NCI-H128 (cell line): ENCODE results near the gene KL.

ENCODE experiments used
- DNase-seq: peaks from one replicate; lab custom pipeline; 2025; ENCODE audit not compliant: unreplicated experiment; lab: John Stamatoyannopoulos, UW

Gene KL

DNA sequence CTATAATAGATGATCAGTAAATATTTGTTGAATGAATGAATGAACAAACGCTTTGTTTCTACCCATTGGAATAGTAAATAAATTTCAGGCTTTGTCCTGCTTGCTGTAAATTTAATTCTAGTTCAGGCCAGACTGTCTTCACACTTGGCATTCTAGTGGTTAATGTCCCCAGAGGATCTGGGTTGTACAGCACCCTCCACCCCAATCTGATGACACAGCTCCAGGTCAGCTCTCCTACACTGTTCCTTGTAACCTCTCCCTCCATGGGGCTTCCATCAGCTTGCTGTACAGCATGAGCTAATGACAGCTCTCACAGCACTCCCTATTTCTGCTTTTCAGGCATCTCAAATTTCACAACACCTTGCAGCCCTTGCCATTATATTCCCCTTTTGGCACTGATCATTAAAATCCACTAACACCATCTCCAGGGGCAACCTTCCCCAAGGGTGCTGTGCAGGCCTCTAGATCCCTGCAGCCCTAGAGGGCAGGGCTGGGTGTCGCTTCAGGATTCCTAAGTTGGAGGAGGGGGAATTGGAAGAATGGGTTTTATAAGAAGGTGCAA lies 12.7 kb upstream of the KL start:
- DNase-seq = peak; percentile 51

DNA sequence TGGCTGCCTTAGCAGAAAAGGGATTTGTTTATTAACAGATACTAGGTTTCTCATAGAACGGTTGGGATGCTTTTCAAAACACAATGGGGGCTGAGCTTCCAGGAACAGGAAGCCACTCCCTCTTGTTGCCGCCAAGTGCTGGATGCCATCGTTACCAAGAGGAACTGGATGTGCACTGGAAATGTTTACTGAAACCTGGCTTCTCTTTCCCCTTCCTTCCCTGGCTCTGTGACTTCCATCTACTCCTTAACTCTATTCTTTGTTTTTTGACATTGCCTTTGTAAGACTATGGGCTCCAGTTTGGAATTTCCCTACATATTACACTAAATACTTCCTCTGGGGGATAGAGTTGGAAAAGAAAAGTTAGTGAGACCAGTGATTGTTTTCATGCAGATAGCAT lies 11.7 kb upstream of the KL start:
- DNase-seq = no peak

DNA sequence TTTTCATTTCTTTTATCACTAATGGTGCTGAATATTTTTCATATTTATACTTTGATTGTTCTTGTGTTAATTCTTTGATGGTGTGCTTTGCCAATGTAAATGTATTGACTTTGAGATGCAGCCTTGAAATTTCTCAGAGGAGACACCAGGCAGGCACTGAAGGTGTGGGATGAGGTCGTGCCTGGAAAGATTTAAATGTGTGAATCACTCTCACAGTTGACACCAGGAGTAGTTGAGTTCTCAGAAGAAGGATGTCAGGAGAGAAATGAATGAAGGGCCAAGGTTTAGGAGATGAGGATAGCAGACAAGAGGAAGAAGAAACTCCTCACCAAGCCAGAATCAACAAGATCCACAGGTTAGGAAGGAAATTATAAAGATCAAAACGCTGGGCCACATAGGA lies 10.1 kb upstream of the KL start:
- no peak for DNase-seq

DNA sequence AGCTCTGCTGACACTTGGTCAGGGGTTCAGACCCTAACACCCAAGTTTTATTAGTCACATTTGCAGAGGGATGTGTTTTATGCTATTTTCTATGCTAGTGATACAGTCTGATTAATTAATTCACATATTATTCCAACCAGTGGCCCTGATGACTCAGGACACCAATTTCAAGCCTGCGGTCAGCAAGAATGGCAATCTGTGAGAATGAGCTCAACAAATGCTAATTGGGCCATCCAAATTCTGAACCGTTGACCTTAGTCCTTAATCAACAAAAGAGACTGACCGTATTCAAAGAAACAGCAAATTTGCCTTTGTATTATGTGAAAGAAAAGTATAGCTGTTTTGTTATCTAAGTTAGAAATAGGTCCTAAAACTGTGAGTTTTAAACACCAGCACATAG lies 9.6 kb upstream of the KL start:
- no peak for DNase-seq

DNA sequence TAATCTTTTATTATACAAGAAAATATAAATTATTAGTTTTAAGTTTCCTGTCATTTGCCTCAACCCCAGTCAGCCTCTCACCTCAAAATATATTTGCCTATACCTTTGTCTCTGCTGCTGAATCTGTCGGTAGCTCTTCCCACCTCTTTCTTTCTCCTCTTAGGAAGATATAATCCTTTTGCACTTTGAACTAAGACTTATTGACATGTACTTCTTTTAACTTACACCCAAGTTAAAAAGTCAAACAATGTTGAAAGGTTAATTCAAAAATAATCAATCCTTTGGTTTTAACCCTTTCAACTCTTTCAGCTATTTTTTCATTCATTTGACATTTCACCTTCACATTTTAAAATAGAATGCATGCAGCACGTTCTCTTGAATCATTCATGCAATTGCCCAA lies 9.0 kb upstream of the KL start:
- no peak for DNase-seq

DNA sequence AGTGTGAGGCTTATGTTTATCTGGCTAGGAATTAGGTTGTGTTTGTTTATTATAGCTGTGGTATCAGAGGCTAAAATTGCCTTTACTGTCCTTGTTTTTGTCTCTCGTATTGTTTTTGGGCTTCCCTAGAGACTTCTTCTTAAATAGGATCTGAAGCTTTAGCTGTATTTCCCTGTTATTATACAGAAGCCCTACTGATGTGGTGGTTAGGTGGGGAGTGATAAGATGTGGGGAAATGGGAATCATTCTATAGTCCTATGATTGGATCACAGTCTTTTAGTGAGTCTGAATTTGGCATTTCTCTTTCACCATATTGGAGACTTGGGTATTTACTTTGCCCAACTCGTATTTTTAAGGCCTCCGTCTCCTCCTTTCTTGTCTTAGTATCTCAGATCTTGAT lies 8.3 kb upstream of the KL start:
- no peak for DNase-seq

DNA sequence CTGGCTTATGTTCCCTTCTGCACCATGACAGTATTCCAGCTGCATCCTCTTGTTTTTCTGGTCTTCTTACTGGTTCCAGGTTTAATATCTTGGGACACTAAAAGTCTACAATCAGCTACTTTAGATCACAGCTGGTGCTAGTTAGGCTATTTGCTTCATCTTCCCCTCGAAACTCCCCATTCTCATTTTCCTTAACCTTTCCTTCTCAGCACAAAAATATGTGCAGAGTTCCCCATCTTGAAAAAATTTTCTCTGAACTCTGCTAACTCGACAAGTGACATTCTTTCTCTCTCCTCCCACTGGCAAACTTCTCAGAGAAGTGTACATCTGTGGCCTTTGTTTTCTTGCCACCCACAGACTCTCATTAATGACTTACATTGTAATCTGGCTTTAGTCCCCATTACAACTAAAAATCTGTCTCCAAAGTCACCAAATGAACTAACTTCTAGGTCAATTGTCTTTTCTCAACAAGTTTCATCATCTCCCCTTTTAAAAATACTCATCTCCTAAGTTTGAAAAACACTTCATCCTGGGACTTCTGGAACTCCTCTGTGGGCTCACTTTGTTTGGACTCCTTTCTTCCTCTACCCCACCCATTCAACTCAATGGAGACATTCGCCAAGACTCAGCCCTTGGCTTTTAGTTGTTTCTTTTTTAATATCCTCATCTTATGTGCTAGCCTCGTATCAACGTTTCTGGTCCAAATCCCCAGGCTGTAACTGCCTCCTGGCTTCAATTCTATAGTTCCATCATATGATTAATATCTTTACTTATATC lies 7.1 kb upstream of the KL start:
- DNase-seq = no peak

DNA sequence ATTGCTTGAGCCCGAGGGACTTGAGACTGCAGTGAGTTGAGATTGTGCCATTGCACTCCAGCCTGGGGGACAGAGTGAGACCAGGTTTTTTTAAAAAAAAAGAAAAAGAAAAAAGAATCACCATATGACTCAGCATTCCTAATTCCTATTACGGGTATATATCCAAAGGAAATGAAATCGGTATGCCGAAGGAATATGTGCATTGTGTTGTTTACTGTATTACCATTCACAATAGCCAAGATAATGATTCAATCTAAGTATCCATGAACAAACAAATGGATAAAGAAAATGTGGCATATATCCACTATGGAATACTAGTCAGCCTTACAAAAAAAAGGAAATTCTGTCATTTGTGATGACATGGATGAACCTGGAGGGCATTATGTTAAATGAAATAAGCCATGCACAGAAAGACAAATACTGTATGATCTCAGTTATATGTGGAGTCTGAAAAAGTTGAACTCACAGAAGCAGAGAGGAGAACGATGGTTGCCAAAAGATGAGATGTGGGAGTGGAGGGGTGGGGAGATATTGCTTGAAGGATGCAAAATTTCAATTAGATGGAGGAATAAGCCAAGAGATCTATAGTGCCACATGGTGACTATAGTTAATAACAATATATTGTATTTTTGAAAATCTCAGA lies 4.3 kb upstream of the KL start:
- DNase-seq = no peak

DNA sequence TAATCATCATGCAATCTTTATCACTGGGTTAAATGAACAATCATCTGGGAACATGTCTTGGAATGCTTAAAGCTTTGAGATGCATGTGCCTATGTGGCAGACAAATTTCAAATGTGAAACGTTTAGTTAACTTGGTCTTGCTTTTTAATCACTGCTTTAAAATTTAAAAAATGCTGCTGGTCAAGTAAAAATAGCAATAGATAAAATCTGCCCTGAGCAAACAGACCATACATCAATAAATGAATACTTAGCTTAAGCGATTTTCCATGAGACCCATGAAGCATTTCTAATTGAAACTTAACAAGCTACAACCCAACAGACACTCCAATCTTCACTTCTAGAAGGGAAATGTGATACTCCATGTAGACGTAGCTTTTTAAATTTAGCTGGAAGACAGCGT lies 1.9 kb upstream of the KL start:
- no peak for DNase-seq

DNA sequence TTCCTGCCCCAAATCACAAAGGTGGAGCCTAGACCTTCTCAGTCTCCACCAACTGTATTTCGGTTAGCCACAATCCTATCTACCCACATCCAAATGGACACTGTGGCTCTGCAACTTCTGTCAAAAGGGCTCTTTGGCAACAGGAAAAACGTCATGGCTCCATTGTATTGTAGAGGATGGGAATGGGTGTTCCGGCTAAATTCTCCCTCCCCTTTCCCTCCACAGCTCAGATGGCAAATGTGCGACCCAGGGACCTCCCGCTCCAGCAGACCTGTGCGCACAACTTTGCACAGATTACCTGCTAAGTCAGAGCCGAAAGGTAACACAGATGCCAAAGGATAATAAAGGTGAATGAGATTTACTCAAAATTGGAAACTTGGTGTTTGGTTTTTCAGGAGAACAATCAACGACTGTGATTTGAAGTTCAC lies 968 bp upstream of the KL start:
- DNase-seq = no peak

DNA sequence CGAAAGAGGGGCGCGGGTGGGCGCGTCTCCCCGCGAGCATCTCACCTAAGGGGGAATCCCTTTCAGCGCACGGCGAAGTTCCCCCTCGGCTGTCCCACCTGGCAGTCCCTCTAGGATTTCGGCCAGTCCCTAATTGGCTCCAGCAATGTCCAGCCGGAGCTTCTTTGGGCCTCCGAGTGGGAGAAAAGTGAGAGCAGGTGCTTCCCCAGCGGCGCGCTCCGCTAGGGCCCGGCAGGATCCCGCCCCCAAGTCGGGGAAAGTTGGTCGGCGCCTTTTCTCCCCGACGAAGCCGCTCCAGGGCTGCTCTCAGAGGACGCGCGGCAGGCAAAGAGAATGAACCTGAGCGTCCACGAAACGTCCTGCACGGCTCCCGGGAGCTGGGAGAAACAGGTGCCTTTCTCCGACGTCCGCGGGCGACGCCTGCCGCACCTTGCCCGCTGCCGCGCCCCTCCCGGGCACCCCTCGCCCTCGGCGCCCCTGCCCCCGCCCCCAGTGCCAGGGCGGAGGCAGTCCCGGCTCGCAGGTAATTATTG lies 366 bp upstream of the KL start:
- no peak for DNase-seq

DNA sequence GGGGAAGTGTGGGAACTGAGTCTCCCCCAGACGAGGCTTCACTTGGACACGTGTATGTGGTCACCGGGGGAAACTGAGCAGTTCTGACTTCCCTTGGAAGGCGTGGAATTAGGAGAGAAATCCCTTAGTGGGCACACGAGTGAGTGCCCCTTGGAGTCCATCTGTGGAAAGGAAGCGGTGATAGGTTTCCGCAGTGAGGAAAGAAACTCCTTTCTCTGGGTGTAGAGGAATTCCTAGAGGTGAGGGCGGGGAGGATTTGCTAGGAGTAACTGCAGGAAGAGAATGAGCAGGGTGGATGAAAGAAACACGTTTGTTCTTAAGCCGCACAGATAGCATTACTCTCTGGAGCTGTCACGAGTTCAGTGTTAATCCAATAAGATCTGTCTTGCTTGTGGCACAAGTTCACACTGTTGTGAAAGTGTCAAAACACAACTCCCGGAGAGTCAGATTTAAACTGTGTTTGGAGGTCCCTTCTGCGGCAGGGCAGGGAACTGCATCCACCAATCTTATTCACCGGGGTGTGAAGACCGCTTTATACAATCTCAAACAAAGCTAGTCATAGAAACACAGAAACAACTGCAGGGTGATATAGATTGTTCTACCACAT lies 1.2 kb downstream of the KL start:
- no peak for DNase-seq

DNA sequence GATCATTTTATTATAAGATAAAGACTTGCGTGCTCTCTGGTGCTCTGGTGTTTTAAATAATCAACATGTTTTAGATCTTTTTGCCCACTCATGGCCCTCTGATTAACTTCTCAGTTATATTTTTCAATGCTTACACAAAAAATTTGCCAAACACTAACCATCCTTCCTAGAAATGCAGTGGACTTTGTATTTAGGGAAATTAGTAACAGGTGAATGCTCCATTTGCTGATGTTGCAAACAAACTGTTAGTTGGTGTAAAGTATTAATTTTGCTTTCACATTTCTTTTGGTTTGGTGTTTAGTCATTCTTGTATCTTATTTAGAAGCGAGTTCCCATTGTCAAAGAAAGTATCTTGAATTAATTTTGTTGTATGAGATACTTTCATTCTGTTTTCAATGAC lies 2.7 kb downstream of the KL start:
- no peak for DNase-seq

DNA sequence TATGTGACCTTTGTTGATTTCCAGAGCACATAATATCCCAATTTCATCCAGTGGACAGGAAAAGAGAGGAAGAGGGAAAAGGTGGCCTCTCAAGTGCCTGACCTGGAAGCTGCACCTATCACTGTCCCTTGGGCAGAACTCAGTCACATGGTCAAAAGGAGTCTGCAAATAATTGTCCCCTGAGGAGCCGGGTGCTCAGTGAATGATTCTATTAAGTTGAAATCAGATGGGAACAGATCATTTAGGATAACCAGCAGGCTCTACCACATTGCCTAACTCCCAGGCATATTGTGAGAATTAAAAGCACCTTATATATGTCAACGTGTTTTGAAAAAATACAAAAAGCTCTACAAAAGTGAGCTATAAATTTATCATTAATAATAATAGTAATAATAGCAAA lies 6.8 kb downstream of the KL start:
- no peak for DNase-seq

DNA sequence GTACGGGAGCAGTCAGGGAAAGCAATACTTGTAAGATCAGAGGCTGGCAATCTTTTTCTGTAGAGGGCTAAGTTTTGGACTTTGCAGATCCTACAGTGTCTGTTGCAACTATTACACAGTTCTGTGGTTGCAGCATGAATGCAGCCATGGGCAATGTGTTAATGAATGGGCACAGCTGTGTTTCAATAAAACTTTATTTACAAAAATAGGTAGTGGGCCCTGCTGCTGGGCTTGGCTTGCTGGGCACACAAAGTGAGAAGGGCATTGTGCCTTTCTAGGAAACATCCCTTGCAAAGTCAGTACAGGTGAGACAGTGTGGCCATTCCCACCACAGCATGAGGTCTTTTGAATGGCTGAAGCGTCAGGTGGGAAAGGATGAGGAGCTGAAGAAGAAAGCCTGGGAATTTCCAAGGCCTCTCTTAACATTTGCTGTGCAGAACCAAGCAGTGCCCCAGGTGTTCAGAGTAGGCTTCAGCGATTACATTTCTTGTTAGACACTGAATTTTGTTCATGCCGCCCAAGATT lies 9.1 kb downstream of the KL start:
- DNase-seq = no peak

DNA sequence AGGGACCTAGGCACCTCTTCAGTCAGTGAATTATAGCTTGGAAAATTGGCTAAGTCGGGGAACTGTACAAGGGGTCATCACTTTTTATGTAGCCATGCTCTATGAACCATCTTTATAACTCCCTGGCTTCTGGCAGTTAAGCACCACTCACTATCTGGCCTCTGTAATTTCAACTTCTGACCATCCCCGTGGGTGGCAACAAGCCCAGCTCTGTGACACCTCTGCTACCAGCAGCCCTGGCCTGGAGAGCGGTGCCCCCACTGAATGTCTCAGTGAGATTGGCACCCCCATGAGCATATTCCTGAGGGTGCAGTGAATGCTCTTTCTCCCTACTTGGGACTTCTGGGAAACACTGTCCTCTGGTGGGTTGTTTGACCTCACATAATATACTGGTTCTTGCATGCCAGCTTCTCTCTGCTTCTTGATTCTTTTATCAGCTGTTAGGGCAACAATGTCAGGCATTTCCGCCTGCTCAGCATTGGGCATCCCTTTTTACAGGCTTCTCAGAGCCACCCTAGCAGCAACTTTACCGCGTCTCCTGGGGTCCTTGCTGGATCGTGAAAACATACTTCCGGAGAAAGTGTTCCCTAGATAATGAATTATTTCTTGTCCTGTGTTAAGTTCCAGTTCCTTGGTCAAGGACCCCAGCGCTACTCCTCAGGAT lies 10.4 kb downstream of the KL start:
- DNase-seq = no peak

DNA sequence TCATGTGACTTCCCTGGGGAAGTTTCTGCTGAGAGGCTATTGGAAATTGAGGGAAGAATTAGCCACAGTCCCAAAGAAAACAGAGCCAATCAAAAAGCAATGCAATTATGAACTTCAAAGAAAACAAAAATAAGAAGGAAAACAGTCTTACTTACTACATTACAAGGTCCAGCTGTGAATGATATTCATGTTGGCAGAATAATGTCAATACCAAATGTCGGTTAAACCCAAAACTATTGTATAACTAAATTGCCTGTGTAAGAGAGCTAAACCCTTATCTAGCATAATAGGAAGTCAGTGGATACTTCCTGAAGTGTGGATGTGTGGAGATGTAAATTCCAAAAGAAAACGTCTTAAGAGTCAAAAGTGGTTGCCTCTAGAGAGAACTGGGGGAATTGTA lies 12.4 kb downstream of the KL start:
- no peak for DNase-seq

DNA sequence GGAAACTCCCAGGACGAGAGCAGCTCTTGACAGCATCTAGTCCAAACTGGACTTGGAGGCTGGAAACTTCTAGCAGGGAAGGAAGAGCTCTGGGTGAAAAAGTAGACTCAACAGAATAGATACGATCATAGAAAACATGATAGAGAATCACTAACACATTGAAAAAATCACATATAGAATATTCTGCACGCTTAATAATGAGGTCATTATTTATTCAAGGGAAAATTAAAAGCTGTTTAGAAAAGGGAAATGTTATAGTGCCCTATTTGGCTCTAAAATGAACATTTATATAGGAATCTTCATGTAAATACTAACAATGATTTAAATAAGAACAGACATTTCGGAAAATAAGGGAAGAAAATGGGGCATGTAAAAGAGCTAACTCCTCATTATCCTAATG lies 15.1 kb downstream of the KL start:
- no peak for DNase-seq

DNA sequence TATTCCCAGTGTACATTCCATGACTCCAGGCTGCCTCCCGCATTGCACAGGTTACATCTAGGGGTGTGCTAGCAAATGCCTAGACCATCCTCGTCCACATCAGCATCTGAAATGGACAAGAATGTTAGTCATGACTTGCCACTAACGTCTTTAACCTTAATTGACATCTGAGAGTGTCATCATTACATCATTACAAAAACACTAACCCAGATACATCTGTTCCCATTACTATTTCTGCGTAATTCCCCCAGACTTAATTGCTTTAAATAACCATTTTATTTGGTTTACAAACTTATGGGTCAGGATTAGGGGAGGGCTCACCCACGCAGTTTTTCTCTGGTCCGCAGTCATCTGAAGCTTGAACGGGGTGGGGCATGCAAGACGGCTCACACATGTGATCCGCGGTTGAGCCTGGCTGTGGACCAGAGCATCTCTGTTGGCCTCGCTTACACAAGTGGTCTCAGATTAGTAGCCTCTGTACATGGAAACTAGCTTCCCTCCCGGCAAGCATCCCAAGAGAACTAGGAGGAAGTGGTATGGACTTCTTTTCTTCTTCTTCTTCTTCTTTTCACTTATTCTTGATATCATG lies 15.9 kb downstream of the KL start:
- no peak for DNase-seq

DNA sequence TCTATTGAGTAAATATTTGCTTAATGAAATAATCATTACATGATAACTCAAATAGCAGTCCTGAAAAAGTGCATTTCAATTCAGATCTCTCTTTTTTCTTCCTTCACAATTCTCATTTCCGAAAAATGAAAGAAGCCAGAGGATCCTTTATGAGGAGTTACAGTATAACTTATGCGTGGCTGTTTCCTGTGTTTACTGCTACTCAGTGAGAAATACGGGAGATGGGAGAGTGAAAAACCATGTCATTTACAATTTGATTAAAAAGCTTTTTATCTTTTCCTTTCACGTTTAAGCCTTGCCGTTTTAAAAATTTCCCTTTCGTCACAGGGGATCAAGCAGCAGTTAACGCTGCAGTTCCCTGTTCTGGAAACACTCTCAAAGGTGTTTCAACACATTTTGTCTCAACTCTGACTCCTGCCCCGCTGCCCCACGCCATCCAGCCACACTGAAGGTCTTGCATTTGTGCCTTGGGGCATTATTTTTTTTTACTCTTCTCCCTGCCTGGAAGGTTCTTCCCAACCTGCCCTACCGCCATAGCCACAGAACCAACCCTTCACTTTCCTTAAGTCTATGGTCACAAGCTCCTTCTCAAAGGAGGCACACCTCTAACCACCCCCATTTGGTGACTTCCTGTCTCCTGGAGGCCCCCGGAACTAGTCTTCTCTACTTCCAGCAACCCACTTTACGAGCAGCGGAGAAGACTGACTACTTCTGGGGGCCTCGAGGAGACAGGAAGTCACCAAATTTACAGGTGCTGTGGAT lies 17.0 kb downstream of the KL start:
- no peak for DNase-seq
